Activated CD8-positive, alpha-beta T cell treated with anti-CD3 and anti-CD28 coated beads for 36 hours (primary cell): ENCODE measurements around the gene MMP17. TPM values are rescaled to one million over a fixed set of nuclear protein-coding genes. Genes with fewer than 3 reads are reported as not detected.

ENCODE experiments used
- ATAC-seq: fragments of 200-7000 bp; cut with Tn5 transposase; one replicate; pipeline ENCODE4 v1.10.0; 2021; ENCODE audit warnings: mild to moderate bottlenecking, moderate library complexity
- CTCF ChIA-PET: fragments of 350-600 bp; sonication (Branson Sonifier 250); formaldehyde crosslinking; loops from one replicate; lab custom pipeline; 2021; ENCODE audit warnings: antibody characterized with exemption; lab: Charles Lee
- POLR2A ChIA-PET: fragments of 350-600 bp; sonication (Branson Sonifier 250); formaldehyde crosslinking; loops from one replicate; lab custom pipeline; 2021; ENCODE audit warnings: antibody characterized with exemption; lab: Charles Lee
- DNase-seq: peaks from one replicate; pipeline ENCODE4 v3.0.0-alpha.2; 2020
- H3K27ac Mint-ChIP-seq: one replicate; pipeline ENCODE4 v1.8.0; 2021; ENCODE audit warnings: mild to moderate bottlenecking, mixed read lengths
- H3K27me3 Mint-ChIP-seq: one replicate; pipeline ENCODE4 v1.8.0; 2021; ENCODE audit warnings: mixed read lengths
- H3K36me3 Mint-ChIP-seq: one replicate; pipeline ENCODE4 v1.8.0; 2021; ENCODE audit warnings: low read depth, mixed read lengths
- H3K4me1 Mint-ChIP-seq: one replicate; pipeline ENCODE4 v1.8.0; 2021; ENCODE audit warnings: low read depth, mixed read lengths
- H3K4me3 Mint-ChIP-seq: one replicate; pipeline ENCODE4 v1.8.0; 2021; ENCODE audit warnings: mild to moderate bottlenecking, moderate library complexity, mixed read lengths
- H3K9me3 Mint-ChIP-seq: one replicate; pipeline ENCODE4 v1.8.0; 2021; ENCODE audit warnings: mixed read lengths
- CTCF ChIP-seq: fragments of 200-600 bp; IDR thresholded peaks from one replicate; pipeline ENCODE4 v1.8.0; 2022; ENCODE audit warnings: antibody characterized with exemption, mild to moderate bottlenecking
- intact Hi-C: fragments of 100-400 bp; cut with micrococcal nuclease; formaldehyde crosslinking; loops from one replicate; pipeline ENCODE4 v1.10.0; 2022
- total RNA-seq, 2 experiments: library from RNA; stranded (reverse); gene quantifications; one replicate each; pipeline ENCODE4 v1.2.3, GENCODE V29; 2021

MMP17 gene
- total RNA-seq, 2 experiments from 2014 or later, result 0.60 TPM; not detected in 1

GRCh38 chr12:131825146-131825892, 2.9 kb upstream of the MMP17 start:
- peaks cover 4% of the 10 kb centered on the region for H3K4me1 Mint-ChIP-seq
- peaks cover 30% of the 10 kb centered on the region for H3K27me3 Mint-ChIP-seq
- no peaks in the 10 kb centered on the region for H3K9me3 Mint-ChIP-seq
- ATAC-seq (no peak), DNase-seq (no peak)
- POLR2A ChIA-PET, result no interaction called here
- H3K4me3 Mint-ChIP-seq, result no peak overlapping the region
- CTCF ChIA-PET, result interaction anchor here (0.7 kb wide), 1 partner anchor 216 kb away, joined by 3 read pairs; no protein-coding TSS in a partner anchor
- TF ChIP-seq CTCF, result no peak
- H3K36me3 Mint-ChIP-seq, result no peaks in the 10 kb centered on the region
- intact Hi-C loops, result no loop called here
- no peak overlapping the region for H3K27ac Mint-ChIP-seq

GRCh38 chr12:131826097-131826928, 1.9 kb upstream of the MMP17 start:
- ATAC-seq, result no peak
- POLR2A ChIA-PET, result no interaction called here
- CTCF ChIA-PET, result interaction anchor here (0.7 to 1.2 kb wide), 2 partner anchors 9 to 217 kb away, joined by 3 read pairs; no protein-coding TSS in a partner anchor
- H3K36me3 Mint-ChIP-seq, result no peaks in the 10 kb centered on the region
- no peak overlapping the region for H3K4me3 Mint-ChIP-seq
- H3K9me3 Mint-ChIP-seq, result no peaks in the 10 kb centered on the region
- peaks cover 10% of the 10 kb centered on the region for H3K4me1 Mint-ChIP-seq
- no peak for TF ChIP-seq CTCF
- intact Hi-C loops, result no loop called here
- no peak overlapping the region for H3K27ac Mint-ChIP-seq
- H3K27me3 Mint-ChIP-seq, result peaks cover 34% of the 10 kb centered on the region
- no peak for DNase-seq

GRCh38 chr12:131828671-131829355, 620 bp downstream of the MMP17 start:
- H3K36me3 Mint-ChIP-seq, result no peaks in the 10 kb centered on the region
- no peak for DNase-seq
- POLR2A ChIA-PET, result interaction anchor here (0.6 to 0.7 kb wide), 2 partner anchors 48 to 724 kb away, joined by 3 read pairs; no protein-coding TSS in a partner anchor
- H3K4me3 Mint-ChIP-seq, result peak overlapping the region; percentile 53
- H3K27me3 Mint-ChIP-seq, result peaks cover 47% of the 10 kb centered on the region
- no peak for TF ChIP-seq CTCF
- intact Hi-C loops, result no loop called here
- H3K27ac Mint-ChIP-seq, result no peak overlapping the region
- ATAC-seq, result peak; percentile 20
- H3K9me3 Mint-ChIP-seq, result no peaks in the 10 kb centered on the region
- peaks cover 13% of the 10 kb centered on the region for H3K4me1 Mint-ChIP-seq
- CTCF ChIA-PET, result interaction anchor here (1.2 to 2.5 kb wide), 2 partner anchors 74 to 219 kb away, joined by 3 to 5 read pairs; no protein-coding TSS in a partner anchor

GRCh38 chr12:131829356-131829747, 1.2 kb downstream of the MMP17 start:
- no peak for TF ChIP-seq CTCF
- H3K36me3 Mint-ChIP-seq, result no peaks in the 10 kb centered on the region
- intact Hi-C loops, result no loop called here
- ATAC-seq (no peak), DNase-seq (no peak)
- POLR2A ChIA-PET, result interaction anchor here (0.6 to 0.7 kb wide), 2 partner anchors 49 to 723 kb away, joined by 3 read pairs; no protein-coding TSS in a partner anchor
- H3K9me3 Mint-ChIP-seq, result no peaks in the 10 kb centered on the region
- H3K27ac Mint-ChIP-seq, result no peak overlapping the region
- peak overlapping the region; percentile 53 for H3K4me3 Mint-ChIP-seq
- peaks cover 13% of the 10 kb centered on the region for H3K4me1 Mint-ChIP-seq
- CTCF ChIA-PET, result interaction anchor here (1.2 to 2.5 kb wide), 2 partner anchors 74 to 220 kb away, joined by 3 to 5 read pairs; no protein-coding TSS in a partner anchor
- peaks cover 47% of the 10 kb centered on the region for H3K27me3 Mint-ChIP-seq
